WTC11 (cell line): ENCODE data around the gene NBEA.

ENCODE experiments used
- CREM ChIP-seq: sonication (generic); formaldehyde crosslinking; IDR thresholded peaks from 2 replicates; pipeline ENCODE4 v1.8.1; 2022; ENCODE audit warnings: mild to moderate bottlenecking, missing genetic modification reagents, moderate library complexity
- FOXJ3 ChIP-seq: sonication (generic); formaldehyde crosslinking; IDR thresholded peaks from 2 replicates; pipeline ENCODE4 v1.9.0; 2021; ENCODE audit warnings: missing genetic modification reagents, mild to moderate bottlenecking, borderline replicate concordance
- JUN ChIP-seq: sonication (generic); formaldehyde crosslinking; IDR thresholded peaks from 2 replicates; pipeline ENCODE4 v1.8.0; 2023; ENCODE audit warnings: mild to moderate bottlenecking, missing genetic modification reagents
- PRRX2 ChIP-seq: fragments of 250-450 bp; sonication (Bioruptor Pico); IDR thresholded peaks from 2 replicates; pipeline ENCODE4 v1.8.0; 2021; ENCODE audit warnings: mild to moderate bottlenecking
- RORB ChIP-seq: fragments of 250-450 bp; sonication (Bioruptor Pico); IDR thresholded peaks from 2 replicates; pipeline ENCODE4 v1.9.0; 2021; ENCODE audit warnings: mild to moderate bottlenecking
- TF ChIP-seq, protein P1 (sequence below): fragments of 200-600 bp; IDR thresholded peaks from 2 replicates; pipeline ENCODE4 v1.8.0; 2022; ENCODE audit warnings: antibody characterized with exemption
- TF ChIP-seq, protein P2 (sequence below): sonication (generic); formaldehyde crosslinking; IDR thresholded peaks from 2 replicates; pipeline ENCODE4 v1.8.1; 2022; ENCODE audit warnings: mild to moderate bottlenecking, missing genetic modification reagents, moderate library complexity, borderline replicate concordance
- TF ChIP-seq, protein P3 (sequence below): fragments of 250-450 bp; sonication (Bioruptor Pico); IDR thresholded peaks from 2 replicates; pipeline ENCODE4 v2.1.2; 2022; ENCODE audit warnings: mild to moderate bottlenecking, moderate library complexity
- TF ChIP-seq, protein P4 (sequence below): sonication (generic); formaldehyde crosslinking; IDR thresholded peaks from 2 replicates; pipeline ENCODE4 v1.8.1; 2023; ENCODE audit warnings: mild to moderate bottlenecking, moderate library complexity, missing genetic modification reagents
- TF ChIP-seq, protein P5 (sequence below): sonication (generic); formaldehyde crosslinking; IDR thresholded peaks from 2 replicates; pipeline ENCODE4 v1.8.1; 2023; ENCODE audit warnings: mild to moderate bottlenecking, missing genetic modification reagents, moderate library complexity
- TF ChIP-seq, protein P6 (sequence below): sonication (generic); formaldehyde crosslinking; IDR thresholded peaks from 2 replicates; pipeline ENCODE4 v1.8.1; 2022; ENCODE audit warnings: low read depth, missing genetic modification reagents, borderline replicate concordance

DNA sequence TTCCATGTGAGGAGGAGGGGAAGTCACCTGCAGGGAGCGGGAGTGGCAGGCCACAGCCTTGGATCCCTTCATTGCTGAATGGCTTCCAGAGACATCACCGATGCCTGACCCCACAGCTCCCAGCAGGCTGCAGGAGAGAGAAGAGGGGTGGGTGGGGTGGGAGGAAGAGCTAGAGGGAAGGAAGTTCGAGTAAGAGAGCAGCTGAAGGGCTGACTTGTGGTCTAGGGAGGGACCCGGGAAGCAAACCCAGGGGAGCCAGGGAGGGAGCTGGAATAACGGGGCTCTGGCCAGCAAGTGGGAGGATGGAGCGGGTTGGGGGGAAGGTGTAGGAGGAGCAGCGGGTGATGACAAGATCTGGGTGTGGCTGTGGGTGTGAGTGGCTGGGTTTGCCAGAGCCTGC lies 764.2 kb downstream of the NBEA start:
- TF ChIP-seq, protein P1, sequence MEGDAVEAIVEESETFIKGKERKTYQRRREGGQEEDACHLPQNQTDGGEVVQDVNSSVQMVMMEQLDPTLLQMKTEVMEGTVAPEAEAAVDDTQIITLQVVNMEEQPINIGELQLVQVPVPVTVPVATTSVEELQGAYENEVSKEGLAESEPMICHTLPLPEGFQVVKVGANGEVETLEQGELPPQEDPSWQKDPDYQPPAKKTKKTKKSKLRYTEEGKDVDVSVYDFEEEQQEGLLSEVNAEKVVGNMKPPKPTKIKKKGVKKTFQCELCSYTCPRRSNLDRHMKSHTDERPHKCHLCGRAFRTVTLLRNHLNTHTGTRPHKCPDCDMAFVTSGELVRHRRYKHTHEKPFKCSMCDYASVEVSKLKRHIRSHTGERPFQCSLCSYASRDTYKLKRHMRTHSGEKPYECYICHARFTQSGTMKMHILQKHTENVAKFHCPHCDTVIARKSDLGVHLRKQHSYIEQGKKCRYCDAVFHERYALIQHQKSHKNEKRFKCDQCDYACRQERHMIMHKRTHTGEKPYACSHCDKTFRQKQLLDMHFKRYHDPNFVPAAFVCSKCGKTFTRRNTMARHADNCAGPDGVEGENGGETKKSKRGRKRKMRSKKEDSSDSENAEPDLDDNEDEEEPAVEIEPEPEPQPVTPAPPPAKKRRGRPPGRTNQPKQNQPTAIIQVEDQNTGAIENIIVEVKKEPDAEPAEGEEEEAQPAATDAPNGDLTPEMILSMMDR: no peak
- TF ChIP-seq JUN (CRISPR knock-in tag) (no peak), FOXJ3 (no peak), CREM (CRISPR knock-in tag) (no peak), RORB (CRISPR knock-in tag) (no peak), PRRX2 (no peak)
- TF ChIP-seq, protein P2, sequence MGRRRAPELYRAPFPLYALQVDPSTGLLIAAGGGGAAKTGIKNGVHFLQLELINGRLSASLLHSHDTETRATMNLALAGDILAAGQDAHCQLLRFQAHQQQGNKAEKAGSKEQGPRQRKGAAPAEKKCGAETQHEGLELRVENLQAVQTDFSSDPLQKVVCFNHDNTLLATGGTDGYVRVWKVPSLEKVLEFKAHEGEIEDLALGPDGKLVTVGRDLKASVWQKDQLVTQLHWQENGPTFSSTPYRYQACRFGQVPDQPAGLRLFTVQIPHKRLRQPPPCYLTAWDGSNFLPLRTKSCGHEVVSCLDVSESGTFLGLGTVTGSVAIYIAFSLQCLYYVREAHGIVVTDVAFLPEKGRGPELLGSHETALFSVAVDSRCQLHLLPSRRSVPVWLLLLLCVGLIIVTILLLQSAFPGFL (CRISPR knock-in tag): no peak
- TF ChIP-seq, protein P3, sequence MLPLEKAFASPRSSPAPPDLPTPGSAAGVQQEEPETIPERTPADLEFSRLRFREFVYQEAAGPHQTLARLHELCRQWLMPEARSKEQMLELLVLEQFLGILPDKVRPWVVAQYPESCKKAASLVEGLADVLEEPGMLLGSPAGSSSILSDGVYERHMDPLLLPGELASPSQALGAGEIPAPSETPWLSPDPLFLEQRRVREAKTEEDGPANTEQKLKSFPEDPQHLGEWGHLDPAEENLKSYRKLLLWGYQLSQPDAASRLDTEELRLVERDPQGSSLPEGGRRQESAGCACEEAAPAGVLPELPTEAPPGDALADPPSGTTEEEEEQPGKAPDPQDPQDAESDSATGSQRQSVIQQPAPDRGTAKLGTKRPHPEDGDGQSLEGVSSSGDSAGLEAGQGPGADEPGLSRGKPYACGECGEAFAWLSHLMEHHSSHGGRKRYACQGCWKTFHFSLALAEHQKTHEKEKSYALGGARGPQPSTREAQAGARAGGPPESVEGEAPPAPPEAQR (CRISPR knock-in tag): no peak
- TF ChIP-seq, protein P4, sequence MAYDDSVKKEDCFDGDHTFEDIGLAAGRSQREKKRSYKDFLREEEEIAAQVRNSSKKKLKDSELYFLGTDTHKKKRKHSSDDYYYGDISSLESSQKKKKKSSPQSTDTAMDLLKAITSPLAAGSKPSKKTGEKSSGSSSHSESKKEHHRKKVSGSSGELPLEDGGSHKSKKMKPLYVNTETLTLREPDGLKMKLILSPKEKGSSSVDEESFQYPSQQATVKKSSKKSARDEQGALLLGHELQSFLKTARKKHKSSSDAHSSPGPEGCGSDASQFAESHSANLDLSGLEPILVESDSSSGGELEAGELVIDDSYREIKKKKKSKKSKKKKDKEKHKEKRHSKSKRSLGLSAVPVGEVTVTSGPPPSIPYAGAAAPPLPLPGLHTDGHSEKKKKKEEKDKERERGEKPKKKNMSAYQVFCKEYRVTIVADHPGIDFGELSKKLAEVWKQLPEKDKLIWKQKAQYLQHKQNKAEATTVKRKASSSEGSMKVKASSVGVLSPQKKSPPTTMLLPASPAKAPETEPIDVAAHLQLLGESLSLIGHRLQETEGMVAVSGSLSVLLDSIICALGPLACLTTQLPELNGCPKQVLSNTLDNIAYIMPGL: no peak
- TF ChIP-seq, protein P5, sequence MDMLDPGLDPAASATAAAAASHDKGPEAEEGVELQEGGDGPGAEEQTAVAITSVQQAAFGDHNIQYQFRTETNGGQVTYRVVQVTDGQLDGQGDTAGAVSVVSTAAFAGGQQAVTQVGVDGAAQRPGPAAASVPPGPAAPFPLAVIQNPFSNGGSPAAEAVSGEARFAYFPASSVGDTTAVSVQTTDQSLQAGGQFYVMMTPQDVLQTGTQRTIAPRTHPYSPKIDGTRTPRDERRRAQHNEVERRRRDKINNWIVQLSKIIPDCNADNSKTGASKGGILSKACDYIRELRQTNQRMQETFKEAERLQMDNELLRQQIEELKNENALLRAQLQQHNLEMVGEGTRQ (CRISPR knock-in tag): no peak
- TF ChIP-seq, protein P6, sequence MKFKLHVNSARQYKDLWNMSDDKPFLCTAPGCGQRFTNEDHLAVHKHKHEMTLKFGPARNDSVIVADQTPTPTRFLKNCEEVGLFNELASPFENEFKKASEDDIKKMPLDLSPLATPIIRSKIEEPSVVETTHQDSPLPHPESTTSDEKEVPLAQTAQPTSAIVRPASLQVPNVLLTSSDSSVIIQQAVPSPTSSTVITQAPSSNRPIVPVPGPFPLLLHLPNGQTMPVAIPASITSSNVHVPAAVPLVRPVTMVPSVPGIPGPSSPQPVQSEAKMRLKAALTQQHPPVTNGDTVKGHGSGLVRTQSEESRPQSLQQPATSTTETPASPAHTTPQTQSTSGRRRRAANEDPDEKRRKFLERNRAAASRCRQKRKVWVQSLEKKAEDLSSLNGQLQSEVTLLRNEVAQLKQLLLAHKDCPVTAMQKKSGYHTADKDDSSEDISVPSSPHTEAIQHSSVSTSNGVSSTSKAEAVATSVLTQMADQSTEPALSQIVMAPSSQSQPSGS (CRISPR knock-in tag): no peak
